ENCODE data around the gene OXTR. TPM values are rescaled to one million over a fixed set of nuclear protein-coding genes. Genes with fewer than 3 reads are reported as not detected.

The OXTR gene
- total RNA-seq, 4 donors from 2014 or later, result 0.27 to 4.2 (median 0.49) TPM; not detected in 1

DNA sequence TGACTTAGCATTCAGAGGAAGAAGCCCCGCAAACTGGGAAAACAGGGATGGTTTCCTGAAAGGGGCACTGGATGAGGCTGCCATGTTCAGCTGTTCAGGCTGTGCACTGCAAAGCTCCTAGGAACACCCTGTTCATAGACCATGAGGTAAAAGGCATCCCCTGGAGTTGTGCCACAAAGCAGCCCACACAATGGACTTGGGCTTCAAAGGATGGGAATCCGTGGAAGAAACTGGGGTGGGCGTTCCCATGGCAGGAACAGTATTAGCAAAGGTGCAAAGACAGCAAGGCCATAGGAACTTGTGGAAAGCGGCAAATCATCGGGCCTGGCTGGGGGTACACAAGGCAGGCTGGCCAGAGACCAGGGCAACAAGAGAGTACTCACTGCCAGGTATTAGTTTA lies 8.9 kb downstream of the OXTR start:
- 77 to 93% methylated on average over 2 to 4 of the region's 5 CpGs for WGBS, 2 donors (ENCODE audit: low coverage in 1 of 2)

DNA sequence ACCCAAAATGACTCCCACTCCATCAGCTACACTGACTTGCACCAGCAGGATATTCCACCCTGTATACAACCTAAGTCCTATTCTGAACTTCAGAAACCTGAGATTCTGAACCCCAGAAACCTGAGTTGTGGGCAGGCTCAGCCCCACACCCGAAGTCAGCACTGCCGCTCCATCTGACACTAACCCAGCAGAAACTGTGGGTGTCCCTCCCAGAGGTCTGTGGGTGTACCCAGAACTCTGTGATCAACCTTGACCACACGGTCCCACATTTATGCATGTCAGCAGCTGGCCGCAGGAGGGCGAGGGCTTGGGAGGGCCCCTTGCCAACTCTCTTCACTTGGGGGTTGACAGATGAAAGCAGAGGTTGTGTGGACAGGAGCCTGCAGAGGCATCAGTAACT lies 9.3 kb downstream of the OXTR start:
- Histone ChIP-seq H3K4me1 (no peaks in the 10 kb centered on the region), H3K27ac (no peak overlapping the region), H3K27me3 (peaks cover 8% of the 10 kb centered on the region), H3K9me3 (no peaks in the 10 kb centered on the region), H3K4me3 (no peak overlapping the region), H3K36me3 (no peaks in the 10 kb centered on the region)
- TF ChIP-seq, protein P1, sequence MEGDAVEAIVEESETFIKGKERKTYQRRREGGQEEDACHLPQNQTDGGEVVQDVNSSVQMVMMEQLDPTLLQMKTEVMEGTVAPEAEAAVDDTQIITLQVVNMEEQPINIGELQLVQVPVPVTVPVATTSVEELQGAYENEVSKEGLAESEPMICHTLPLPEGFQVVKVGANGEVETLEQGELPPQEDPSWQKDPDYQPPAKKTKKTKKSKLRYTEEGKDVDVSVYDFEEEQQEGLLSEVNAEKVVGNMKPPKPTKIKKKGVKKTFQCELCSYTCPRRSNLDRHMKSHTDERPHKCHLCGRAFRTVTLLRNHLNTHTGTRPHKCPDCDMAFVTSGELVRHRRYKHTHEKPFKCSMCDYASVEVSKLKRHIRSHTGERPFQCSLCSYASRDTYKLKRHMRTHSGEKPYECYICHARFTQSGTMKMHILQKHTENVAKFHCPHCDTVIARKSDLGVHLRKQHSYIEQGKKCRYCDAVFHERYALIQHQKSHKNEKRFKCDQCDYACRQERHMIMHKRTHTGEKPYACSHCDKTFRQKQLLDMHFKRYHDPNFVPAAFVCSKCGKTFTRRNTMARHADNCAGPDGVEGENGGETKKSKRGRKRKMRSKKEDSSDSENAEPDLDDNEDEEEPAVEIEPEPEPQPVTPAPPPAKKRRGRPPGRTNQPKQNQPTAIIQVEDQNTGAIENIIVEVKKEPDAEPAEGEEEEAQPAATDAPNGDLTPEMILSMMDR (IDR thresholded peaks at IDR 0.05), result no peak
- TF ChIP-seq POLR2AphosphoS5 (IDR thresholded peaks at IDR 0.05), result no peak
- no peak for TF ChIP-seq POLR2A (IDR thresholded peaks at IDR 0.05)
- TF ChIP-seq EP300 (IDR thresholded peaks at IDR 0.05), result no peak
- no CpG with 5 or more reads among the region's 5 CpGs for WGBS, 2 donors (ENCODE audit: low coverage in 1 of 2)
- ATAC-seq, result no peak

More for the DNA sequence above, 8.9 kb downstream of the OXTR start:
- no peaks in the 10 kb centered on the region for H3K4me1 ChIP-seq
- no peaks in the 10 kb centered on the region for H3K36me3 ChIP-seq
- no peaks in the 10 kb centered on the region for H3K9me3 ChIP-seq
- no peak for TF ChIP-seq POLR2A (IDR thresholded peaks at IDR 0.05)
- TF ChIP-seq, protein P1 (IDR thresholded peaks at IDR 0.05), result no peak
- no peak for TF ChIP-seq EP300 (IDR thresholded peaks at IDR 0.05)
- TF ChIP-seq POLR2AphosphoS5 (IDR thresholded peaks at IDR 0.05), result no peak
- no peak overlapping the region for H3K4me3 ChIP-seq
- H3K27me3 ChIP-seq, result peaks cover 8% of the 10 kb centered on the region
- no peak for ATAC-seq
- no peak overlapping the region for H3K27ac ChIP-seq

DNA sequence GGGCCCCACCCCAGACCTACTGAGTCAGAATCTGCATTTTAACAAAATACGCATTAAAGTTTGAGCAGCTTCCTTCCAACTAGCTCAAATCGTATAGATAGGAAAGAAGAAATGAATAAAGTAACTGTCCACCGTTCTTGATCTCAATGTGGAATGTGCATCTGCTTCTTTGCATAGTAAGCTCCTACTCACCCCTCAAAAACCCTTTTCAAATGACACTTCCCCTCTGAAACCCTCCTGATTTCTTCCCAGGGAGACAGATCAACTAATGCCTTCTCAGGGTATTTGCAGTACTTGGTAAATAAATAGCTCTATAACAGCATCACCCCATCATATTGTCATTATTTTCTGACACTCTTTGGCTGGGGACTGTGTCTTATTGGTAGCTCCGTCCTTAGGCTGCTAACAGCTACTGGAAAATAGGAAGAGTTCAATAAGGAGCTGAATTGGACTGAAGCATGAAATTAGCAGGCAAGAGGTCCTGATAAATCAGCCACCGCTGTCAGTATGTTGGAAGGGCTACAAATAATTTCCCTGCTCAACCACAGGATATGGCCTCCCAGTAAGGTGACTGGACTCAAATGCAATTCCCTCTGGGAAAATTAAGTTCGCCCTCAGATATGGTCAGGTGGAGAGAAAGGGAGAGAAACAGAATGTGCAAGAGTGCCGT lies 10.2 kb downstream of the OXTR start:
- Histone ChIP-seq H3K9me3 (no peaks in the 10 kb centered on the region), H3K4me3 (no peak overlapping the region), H3K27me3 (peaks cover 5% of the 10 kb centered on the region), H3K36me3 (no peaks in the 10 kb centered on the region), H3K27ac (no peak overlapping the region), H3K4me1 (no peaks in the 10 kb centered on the region)
- TF ChIP-seq POLR2A (IDR thresholded peaks at IDR 0.05) (no peak), EP300 (IDR thresholded peaks at IDR 0.05) (no peak), POLR2AphosphoS5 (IDR thresholded peaks at IDR 0.05) (no peak)
- TF ChIP-seq, protein P1 (IDR thresholded peaks at IDR 0.05), result no peak
- no peak for ATAC-seq
- WGBS, 2 donors (ENCODE audit: low coverage in 1 of 2), result 83 to 93% methylated on average over 6 to 7 of the region's 7 CpGs

DNA sequence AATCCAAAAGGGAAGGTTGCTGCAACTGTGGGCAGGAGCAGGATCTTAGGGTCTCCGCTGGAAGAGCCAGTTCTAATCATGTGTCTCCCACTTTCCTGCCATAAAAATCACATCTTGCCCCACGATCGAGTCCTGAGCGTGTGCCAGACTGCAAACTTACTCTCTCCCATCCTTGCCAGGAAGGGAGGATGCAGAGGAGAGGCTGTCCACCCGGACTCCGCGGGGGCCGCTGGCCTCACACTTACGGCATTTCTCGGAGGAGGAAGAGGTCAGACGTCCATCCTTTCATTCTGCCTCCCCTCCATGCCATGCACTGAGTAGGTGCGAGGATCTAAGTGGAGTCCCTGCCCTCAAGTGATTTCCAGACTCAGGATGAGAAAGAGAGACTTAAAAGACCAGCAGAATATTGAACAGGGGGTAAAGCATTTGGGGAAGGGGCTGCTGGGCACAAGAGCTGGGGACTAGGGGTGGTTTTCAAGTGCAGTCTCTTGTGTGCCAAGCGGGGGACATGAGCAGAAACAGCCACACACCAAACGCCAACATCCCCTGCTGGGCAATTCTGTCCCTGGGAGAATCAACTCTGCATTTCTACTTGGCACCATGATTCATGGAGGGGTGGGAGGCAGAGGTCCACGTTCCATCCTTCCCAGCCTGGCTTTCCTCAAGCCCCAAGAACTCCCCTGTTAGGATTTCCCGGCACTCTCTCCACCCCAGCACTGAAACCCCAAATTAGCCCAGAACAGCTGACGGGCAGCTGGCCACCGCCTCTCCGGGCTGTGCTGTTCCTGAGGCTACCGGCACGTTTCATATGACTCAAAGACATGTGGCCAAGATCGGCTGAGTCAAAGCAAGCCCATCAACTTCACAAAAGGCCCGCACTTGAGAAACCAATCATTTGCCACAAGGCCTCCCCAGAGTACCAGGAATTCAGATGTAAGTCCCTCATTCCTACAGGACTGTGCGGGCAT lies 11.6 kb downstream of the OXTR start:
- H3K4me1 ChIP-seq, result no peaks in the 10 kb centered on the region
- H3K4me3 ChIP-seq, result no peak overlapping the region
- H3K36me3 ChIP-seq, result no peaks in the 10 kb centered on the region
- H3K27me3 ChIP-seq, result no peaks in the 10 kb centered on the region
- TF ChIP-seq POLR2A (IDR thresholded peaks at IDR 0.05) (no peak), EP300 (IDR thresholded peaks at IDR 0.05) (no peak), POLR2AphosphoS5 (IDR thresholded peaks at IDR 0.05) (no peak)
- TF ChIP-seq, protein P1 (IDR thresholded peaks at IDR 0.05), result no peak
- no peaks in the 10 kb centered on the region for H3K9me3 ChIP-seq
- WGBS, 2 donors (ENCODE audit: low coverage in 1 of 2), result 82% methylated on average over 4 to 10 of the region's 24 CpGs
- no peak overlapping the region for H3K27ac ChIP-seq
- ATAC-seq, result no peak

Data from gastroesophageal sphincter (tissue), 4 donors.